Peyer's patch (tissue), 4 donors: Measurements from ENCODE around the gene GRM2.
"Not testable (repeated sequence)": the region's sequence is repeated elsewhere in the genome, so short reads cannot be mapped to it uniquely, and the experiment has no call there.

Experiments
- POLR2A ChIP-seq, 2 donors: fragments of 450-650 bp; IDR thresholded peaks; one replicate each; pipeline ENCODE4 v1.5.1; 2017; ENCODE audit warnings: antibody characterized with exemption in 2 of 2, mild to moderate bottlenecking in 2 of 2, moderate library complexity in 2 of 2
- TF ChIP-seq, protein P1 (sequence below), 6 experiments: fragments of 450-650 bp in 4 of 6; fragments of 200-600 bp in 2 of 6; sonication (generic) in 1 of 6; IDR thresholded peaks; one replicate each; pipeline ENCODE4 v1.5.1; 2017 to 2019; ENCODE audit warnings: antibody characterized with exemption in 6 of 6, mild to moderate bottlenecking in 3 of 6, moderate library complexity in 1 of 6

DNA sequence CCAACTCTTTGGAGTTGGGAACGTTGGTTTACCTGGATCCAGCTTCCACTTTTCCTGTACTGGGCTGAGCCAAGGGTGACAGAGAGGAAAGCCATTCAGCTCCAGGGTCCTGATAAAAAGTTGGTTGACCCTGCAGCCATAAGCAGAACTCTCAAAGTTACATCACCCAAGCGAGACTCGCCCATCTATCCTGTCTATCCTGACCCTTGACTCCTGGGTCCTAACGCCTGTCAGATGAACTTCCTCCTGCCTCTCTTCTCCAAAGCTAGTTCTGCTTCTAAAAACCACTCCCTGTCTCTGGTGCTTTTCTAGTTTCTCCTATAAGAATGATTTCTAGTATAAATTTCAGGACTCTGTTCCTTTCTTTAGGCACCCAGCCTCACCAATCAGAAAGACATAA is 36.1 kb downstream of the GRM2 start:
- TF ChIP-seq, protein P1, sequence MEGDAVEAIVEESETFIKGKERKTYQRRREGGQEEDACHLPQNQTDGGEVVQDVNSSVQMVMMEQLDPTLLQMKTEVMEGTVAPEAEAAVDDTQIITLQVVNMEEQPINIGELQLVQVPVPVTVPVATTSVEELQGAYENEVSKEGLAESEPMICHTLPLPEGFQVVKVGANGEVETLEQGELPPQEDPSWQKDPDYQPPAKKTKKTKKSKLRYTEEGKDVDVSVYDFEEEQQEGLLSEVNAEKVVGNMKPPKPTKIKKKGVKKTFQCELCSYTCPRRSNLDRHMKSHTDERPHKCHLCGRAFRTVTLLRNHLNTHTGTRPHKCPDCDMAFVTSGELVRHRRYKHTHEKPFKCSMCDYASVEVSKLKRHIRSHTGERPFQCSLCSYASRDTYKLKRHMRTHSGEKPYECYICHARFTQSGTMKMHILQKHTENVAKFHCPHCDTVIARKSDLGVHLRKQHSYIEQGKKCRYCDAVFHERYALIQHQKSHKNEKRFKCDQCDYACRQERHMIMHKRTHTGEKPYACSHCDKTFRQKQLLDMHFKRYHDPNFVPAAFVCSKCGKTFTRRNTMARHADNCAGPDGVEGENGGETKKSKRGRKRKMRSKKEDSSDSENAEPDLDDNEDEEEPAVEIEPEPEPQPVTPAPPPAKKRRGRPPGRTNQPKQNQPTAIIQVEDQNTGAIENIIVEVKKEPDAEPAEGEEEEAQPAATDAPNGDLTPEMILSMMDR (IDR thresholded peaks at IDR 0.05) = not testable (repeated sequence)
- not testable (repeated sequence) for TF ChIP-seq POLR2A (IDR thresholded peaks at IDR 0.05)
